Measurements from ENCODE around the gene ANKLE1. TPM values are rescaled to one million over a fixed set of nuclear protein-coding genes. Genes with fewer than 3 reads are reported as not detected.

ANKLE1 gene
- total and polyA plus RNA-seq, 9 donors = 0.44 to 1.5 (median 1.0) TPM

GRCh38 chr19:17334414-17335409, 53.0 kb downstream of the ANKLE1 start, which contains the start of gene ANO8:
TSS of gene ANO8 (minus strand) at chr19:17334855. CDS start at chr19:17334670, 185 bp downstream.
- H3K27ac ChIP-seq (ENCODE audit: low read length) = peak within 1 kb of the TSS; percentile 35
- no peaks in the 10 kb centered on the region for H3K9me3 ChIP-seq (replicated peaks; ENCODE audit: control insufficient read depth, low read depth, low read length)
- peak within 1 kb of the TSS; percentile 67 for H3K4me3 ChIP-seq (ENCODE audit: low read length)
- peaks cover 25% of the 10 kb centered on the region for H3K36me3 ChIP-seq (ENCODE audit: control insufficient read depth, insufficient read depth, low read length)
- WGBS (ENCODE audit: insufficient coverage) = 2% methylated on average over 68 of the region's 86 CpGs
- peaks cover 35% of the 10 kb centered on the region for H3K4me1 ChIP-seq (ENCODE audit: control insufficient read depth, insufficient read depth, low read length)
- H3K27me3 ChIP-seq (ENCODE audit: control insufficient read depth, insufficient read depth, low read length) = peaks cover 14% of the 10 kb centered on the region
- DNase-seq = peak; percentile 99

- peaks cover 35% of the 10 kb centered on the region for H3K4me1 ChIP-seq (ENCODE audit: control insufficient read depth, insufficient read depth, low read length)
- H3K27me3 ChIP-seq (ENCODE audit: control insufficient read depth, insufficient read depth, low read length) = peaks cover 5% of the 10 kb centered on the region
- no peaks in the 10 kb centered on the region for H3K9me3 ChIP-seq (replicated peaks; ENCODE audit: control insufficient read depth, low read depth, low read length)
- DNase-seq = no peak
- H3K27ac ChIP-seq (ENCODE audit: low read length) = no peak overlapping the region
- 76% methylated on average over 4 of the region's 10 CpGs for WGBS (ENCODE audit: insufficient coverage)
- peaks cover 18% of the 10 kb centered on the region for H3K36me3 ChIP-seq (ENCODE audit: control insufficient read depth, insufficient read depth, low read length)
- H3K4me3 ChIP-seq (ENCODE audit: low read length) = no peak overlapping the region
These were observed 53.9 kb downstream of the ANKLE1 start for GRCh38 chr19:17335575-17335974.

Other genes with a start within 250 kb of the ANKLE1 start
- gene HAUS8, start 206.4 kb upstream of the ANKLE1 start, total RNA-seq = 3.9 TPM
- gene HAUS8, start 206.4 kb upstream of the ANKLE1 start, polyA plus RNA-seq (ENCODE audit: insufficient read depth in 1 of 8, insufficient read length in 8 of 8, low replicate concordance in 1 of 8) = 10 to 100 TPM in 5 of 8 donors, 1 to 10 TPM in 3; 7.5 to 14.0 (median 10.1) TPM
- gene MYO9B, start 206.1 kb upstream of the ANKLE1 start, total RNA-seq = 18.0 TPM
- gene MYO9B, start 206.1 kb upstream of the ANKLE1 start, polyA plus RNA-seq (ENCODE audit: insufficient read depth in 1 of 8, insufficient read length in 8 of 8, low replicate concordance in 1 of 8) = 10 to 100 TPM; 30.1 to 55.5 (median 40.5) TPM
- gene USE1, start 66.5 kb upstream of the ANKLE1 start, total RNA-seq = 21.0 TPM
- 10 to 100 TPM; 25.1 to 36.0 (median 29.3) TPM for gene USE1, start 66.5 kb upstream of the ANKLE1 start, polyA plus RNA-seq (ENCODE audit: insufficient read depth in 1 of 8, insufficient read length in 8 of 8, low replicate concordance in 1 of 8)
- 3.1 TPM for gene OCEL1, start 55.7 kb upstream of the ANKLE1 start, total RNA-seq
- 10 to 100 TPM in 1 of 8 donors, 1 to 10 TPM in 7; 6.7 to 14.2 (median 9.4) TPM for gene OCEL1, start 55.7 kb upstream of the ANKLE1 start, polyA plus RNA-seq (ENCODE audit: insufficient read depth in 1 of 8, insufficient read length in 8 of 8, low replicate concordance in 1 of 8)
- 32.4 TPM for gene NR2F6, start 36.0 kb upstream of the ANKLE1 start, total RNA-seq
- 10 to 100 TPM; 26.5 to 37.9 (median 30.8) TPM for gene NR2F6, start 36.0 kb upstream of the ANKLE1 start, polyA plus RNA-seq (ENCODE audit: insufficient read depth in 1 of 8, insufficient read length in 8 of 8, low replicate concordance in 1 of 8)
- 5.2 TPM for gene USHBP1, start 17.2 kb upstream of the ANKLE1 start, total RNA-seq
- 1 to 10 TPM; 5.4 to 8.8 (median 6.5) TPM for gene USHBP1, start 17.2 kb upstream of the ANKLE1 start, polyA plus RNA-seq (ENCODE audit: insufficient read depth in 1 of 8, insufficient read length in 8 of 8, low replicate concordance in 1 of 8)
- 85.8 TPM for gene BABAM1, start 14.5 kb upstream of the ANKLE1 start, total RNA-seq
- 10 to 100 TPM; 81.3 to 97.9 (median 92.8) TPM for gene BABAM1, start 14.5 kb upstream of the ANKLE1 start, polyA plus RNA-seq (ENCODE audit: insufficient read depth in 1 of 8, insufficient read length in 8 of 8, low replicate concordance in 1 of 8)
- 6.1 TPM for gene ABHD8, start 21.5 kb downstream of the ANKLE1 start, total RNA-seq
- 10 to 100 TPM in 1 of 8 donors, 1 to 10 TPM in 7; 7.5 to 10.1 (median 8.4) TPM for gene ABHD8, start 21.5 kb downstream of the ANKLE1 start, polyA plus RNA-seq (ENCODE audit: insufficient read depth in 1 of 8, insufficient read length in 8 of 8, low replicate concordance in 1 of 8)
- 28.3 TPM for gene MRPL34, start 24.0 kb downstream of the ANKLE1 start, total RNA-seq
- 10 to 100 TPM; 25.0 to 43.0 (median 36.4) TPM for gene MRPL34, start 24.0 kb downstream of the ANKLE1 start, polyA plus RNA-seq (ENCODE audit: insufficient read depth in 1 of 8, insufficient read length in 8 of 8, low replicate concordance in 1 of 8)
- gene DDA1, start 27.7 kb downstream of the ANKLE1 start, total RNA-seq = 18.6 TPM
- 10 to 100 TPM; 32.5 to 42.2 (median 36.8) TPM for gene DDA1, start 27.7 kb downstream of the ANKLE1 start, polyA plus RNA-seq (ENCODE audit: insufficient read depth in 1 of 8, insufficient read length in 8 of 8, low replicate concordance in 1 of 8)
- 3.9 TPM for gene ANO8, start 53.0 kb downstream of the ANKLE1 start, total RNA-seq
- gene ANO8, start 53.0 kb downstream of the ANKLE1 start, polyA plus RNA-seq (ENCODE audit: insufficient read depth in 1 of 8, insufficient read length in 8 of 8, low replicate concordance in 1 of 8) = 1 to 10 TPM; 4.3 to 8.3 (median 6.9) TPM
- gene GTPBP3, start 55.7 kb downstream of the ANKLE1 start, total RNA-seq = 7.6 TPM
- gene GTPBP3, start 55.7 kb downstream of the ANKLE1 start, polyA plus RNA-seq (ENCODE audit: insufficient read depth in 1 of 8, insufficient read length in 8 of 8, low replicate concordance in 1 of 8) = 10 to 100 TPM in 5 of 8 donors, 1 to 10 TPM in 3; 9.2 to 16.3 (median 13.2) TPM
- gene PLVAP, start 95.4 kb downstream of the ANKLE1 start, total RNA-seq = 23.1 TPM
- gene PLVAP, start 95.4 kb downstream of the ANKLE1 start, polyA plus RNA-seq (ENCODE audit: insufficient read depth in 1 of 8, insufficient read length in 8 of 8, low replicate concordance in 1 of 8) = 10 to 100 TPM; 43.2 to 70.0 (median 62.8) TPM
- gene CCDC194, start 112.3 kb downstream of the ANKLE1 start, total RNA-seq = not detected
- not detected for gene CCDC194, start 112.3 kb downstream of the ANKLE1 start, polyA plus RNA-seq (ENCODE audit: insufficient read depth in 1 of 8, insufficient read length in 8 of 8, low replicate concordance in 1 of 8)
- gene BST2, start 123.7 kb downstream of the ANKLE1 start, total RNA-seq = 4.7 TPM
- 1 to 10 TPM; 5.9 to 9.3 (median 6.3) TPM for gene BST2, start 123.7 kb downstream of the ANKLE1 start, polyA plus RNA-seq (ENCODE audit: insufficient read depth in 1 of 8, insufficient read length in 8 of 8, low replicate concordance in 1 of 8)
- 32.9 TPM for gene MVB12A, start 138.1 kb downstream of the ANKLE1 start, total RNA-seq
- gene MVB12A, start 138.1 kb downstream of the ANKLE1 start, polyA plus RNA-seq (ENCODE audit: insufficient read depth in 1 of 8, insufficient read length in 8 of 8, low replicate concordance in 1 of 8) = 10 to 100 TPM; 29.5 to 44.3 (median 33.2) TPM
- gene TMEM221, start 166.8 kb downstream of the ANKLE1 start, total RNA-seq = 1.0 TPM
- gene TMEM221, start 166.8 kb downstream of the ANKLE1 start, polyA plus RNA-seq (ENCODE audit: insufficient read depth in 1 of 8, insufficient read length in 8 of 8, low replicate concordance in 1 of 8) = 1 to 10 TPM; 1.0 to 1.8 (median 1.2) TPM
- not detected for gene NXNL1, start 179.0 kb downstream of the ANKLE1 start, total RNA-seq
- gene NXNL1, start 179.0 kb downstream of the ANKLE1 start, polyA plus RNA-seq (ENCODE audit: insufficient read depth in 1 of 8, insufficient read length in 8 of 8, low replicate concordance in 1 of 8) = not detected
- 11.6 TPM for gene SLC27A1, start 188.6 kb downstream of the ANKLE1 start, total RNA-seq
- gene SLC27A1, start 188.6 kb downstream of the ANKLE1 start, polyA plus RNA-seq (ENCODE audit: insufficient read depth in 1 of 8, insufficient read length in 8 of 8, low replicate concordance in 1 of 8) = 10 to 100 TPM; 11.8 to 20.7 (median 16.9) TPM
- gene PGLS, start 229.7 kb downstream of the ANKLE1 start, total RNA-seq = 46.5 TPM
- 10 to 100 TPM; 46.9 to 70.5 (median 54.0) TPM for gene PGLS, start 229.7 kb downstream of the ANKLE1 start, polyA plus RNA-seq (ENCODE audit: insufficient read depth in 1 of 8, insufficient read length in 8 of 8, low replicate concordance in 1 of 8)

Data from muscle of leg (tissue), 11 donors.